ENCODE data around the gene AGAP2.
A peak's percentile ranks its signal among the peaks of the same experiment; 100 is the strongest.

AGAP2 gene

DNA sequence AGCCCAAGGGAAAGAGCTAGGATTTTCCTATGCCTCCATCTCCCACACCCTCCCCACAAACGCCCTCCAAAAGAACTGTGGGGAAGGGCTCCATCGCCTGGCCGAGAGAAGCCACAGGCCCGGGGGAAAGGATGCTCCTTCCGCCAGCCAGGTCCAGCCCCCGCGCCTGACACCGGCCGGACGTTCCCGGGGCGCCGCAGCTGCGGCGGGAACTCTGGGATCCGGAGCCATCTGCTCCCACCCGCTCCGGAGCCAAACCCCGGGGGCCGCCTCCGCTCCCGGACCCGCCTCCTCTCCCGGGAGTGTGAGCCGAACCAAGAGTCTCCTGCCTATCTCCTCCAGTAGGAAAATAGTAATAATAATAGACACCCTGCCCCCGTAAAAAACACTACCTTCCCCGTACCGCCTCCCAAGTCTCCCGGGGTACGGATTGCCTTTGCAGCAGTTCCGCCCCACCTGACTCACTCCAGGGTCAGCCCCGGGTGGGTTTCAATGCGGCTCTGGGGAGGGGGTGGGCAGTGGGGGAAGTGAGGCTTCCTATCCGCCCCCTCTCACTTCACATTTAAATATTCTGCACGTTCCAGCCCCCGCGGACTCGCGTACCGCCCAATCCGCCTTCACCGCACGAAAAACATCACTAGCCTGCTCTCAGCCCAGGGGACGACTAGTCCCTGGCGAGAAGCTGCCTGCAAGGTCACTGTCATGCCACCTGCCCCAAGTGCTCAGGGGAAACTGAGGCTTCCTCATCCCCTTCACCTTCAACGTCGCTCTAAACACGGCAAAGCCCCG, 2.4 kb downstream of the AGAP2 start (continued):
- TF ChIP-seq, protein P1, sequence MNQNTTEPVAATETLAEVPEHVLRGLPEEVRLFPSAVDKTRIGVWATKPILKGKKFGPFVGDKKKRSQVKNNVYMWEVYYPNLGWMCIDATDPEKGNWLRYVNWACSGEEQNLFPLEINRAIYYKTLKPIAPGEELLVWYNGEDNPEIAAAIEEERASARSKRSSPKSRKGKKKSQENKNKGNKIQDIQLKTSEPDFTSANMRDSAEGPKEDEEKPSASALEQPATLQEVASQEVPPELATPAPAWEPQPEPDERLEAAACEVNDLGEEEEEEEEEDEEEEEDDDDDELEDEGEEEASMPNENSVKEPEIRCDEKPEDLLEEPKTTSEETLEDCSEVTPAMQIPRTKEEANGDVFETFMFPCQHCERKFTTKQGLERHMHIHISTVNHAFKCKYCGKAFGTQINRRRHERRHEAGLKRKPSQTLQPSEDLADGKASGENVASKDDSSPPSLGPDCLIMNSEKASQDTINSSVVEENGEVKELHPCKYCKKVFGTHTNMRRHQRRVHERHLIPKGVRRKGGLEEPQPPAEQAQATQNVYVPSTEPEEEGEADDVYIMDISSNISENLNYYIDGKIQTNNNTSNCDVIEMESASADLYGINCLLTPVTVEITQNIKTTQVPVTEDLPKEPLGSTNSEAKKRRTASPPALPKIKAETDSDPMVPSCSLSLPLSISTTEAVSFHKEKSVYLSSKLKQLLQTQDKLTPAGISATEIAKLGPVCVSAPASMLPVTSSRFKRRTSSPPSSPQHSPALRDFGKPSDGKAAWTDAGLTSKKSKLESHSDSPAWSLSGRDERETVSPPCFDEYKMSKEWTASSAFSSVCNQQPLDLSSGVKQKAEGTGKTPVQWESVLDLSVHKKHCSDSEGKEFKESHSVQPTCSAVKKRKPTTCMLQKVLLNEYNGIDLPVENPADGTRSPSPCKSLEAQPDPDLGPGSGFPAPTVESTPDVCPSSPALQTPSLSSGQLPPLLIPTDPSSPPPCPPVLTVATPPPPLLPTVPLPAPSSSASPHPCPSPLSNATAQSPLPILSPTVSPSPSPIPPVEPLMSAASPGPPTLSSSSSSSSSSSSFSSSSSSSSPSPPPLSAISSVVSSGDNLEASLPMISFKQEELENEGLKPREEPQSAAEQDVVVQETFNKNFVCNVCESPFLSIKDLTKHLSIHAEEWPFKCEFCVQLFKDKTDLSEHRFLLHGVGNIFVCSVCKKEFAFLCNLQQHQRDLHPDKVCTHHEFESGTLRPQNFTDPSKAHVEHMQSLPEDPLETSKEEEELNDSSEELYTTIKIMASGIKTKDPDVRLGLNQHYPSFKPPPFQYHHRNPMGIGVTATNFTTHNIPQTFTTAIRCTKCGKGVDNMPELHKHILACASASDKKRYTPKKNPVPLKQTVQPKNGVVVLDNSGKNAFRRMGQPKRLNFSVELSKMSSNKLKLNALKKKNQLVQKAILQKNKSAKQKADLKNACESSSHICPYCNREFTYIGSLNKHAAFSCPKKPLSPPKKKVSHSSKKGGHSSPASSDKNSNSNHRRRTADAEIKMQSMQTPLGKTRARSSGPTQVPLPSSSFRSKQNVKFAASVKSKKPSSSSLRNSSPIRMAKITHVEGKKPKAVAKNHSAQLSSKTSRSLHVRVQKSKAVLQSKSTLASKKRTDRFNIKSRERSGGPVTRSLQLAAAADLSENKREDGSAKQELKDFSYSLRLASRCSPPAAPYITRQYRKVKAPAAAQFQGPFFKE (tag by site-specific recombination; IDR thresholded peaks at IDR 0.05; ENCODE audit: borderline replicate concordance), result no peak
- TF ChIP-seq ZNF501 (tag by site-specific recombination; IDR thresholded peaks at IDR 0.05) (no peak), KLF10 (tag by site-specific recombination; IDR thresholded peaks at IDR 0.05) (peak; percentile 43; the same call in 1 of the 2 replicates), HOXD13 (CRISPR knock-in tag; IDR thresholded peaks at IDR 0.05; ENCODE audit: borderline replicate concordance) (no peak), ZBTB20 (tag by site-specific recombination; IDR thresholded peaks at IDR 0.05) (peak; percentile 87), ZNF202 (tag by site-specific recombination; IDR thresholded peaks at IDR 0.05; ENCODE audit: borderline replicate concordance) (no peak), GFI1B (tag by site-specific recombination; IDR thresholded peaks at IDR 0.05) (no peak), ZNF211 (tag by site-specific recombination; IDR thresholded peaks at IDR 0.05; ENCODE audit: low read depth) (no peak), ZNF335 (tag by site-specific recombination; conservative IDR thresholded peaks at IDR 0.05) (peak; percentile 62), OSR2 (tag by site-specific recombination; IDR thresholded peaks at IDR 0.05) (no peak; the same call in 1 of the 2 replicates), ZNF37A (tag by site-specific recombination; IDR thresholded peaks at IDR 0.05) (no peak), ZNF155 (tag by site-specific recombination; IDR thresholded peaks at IDR 0.05) (no peak), SP2 (tag by site-specific recombination; IDR thresholded peaks at IDR 0.05) (peak; percentile 84), EGR2 (tag by site-specific recombination; IDR thresholded peaks at IDR 0.05; ENCODE audit: low read depth) (peak; percentile 69), ZNF114 (tag by site-specific recombination; IDR thresholded peaks at IDR 0.05) (no peak), SP3 (tag by site-specific recombination; IDR thresholded peaks at IDR 0.05) (peak; percentile 66)
- TF ChIP-seq, protein P2, sequence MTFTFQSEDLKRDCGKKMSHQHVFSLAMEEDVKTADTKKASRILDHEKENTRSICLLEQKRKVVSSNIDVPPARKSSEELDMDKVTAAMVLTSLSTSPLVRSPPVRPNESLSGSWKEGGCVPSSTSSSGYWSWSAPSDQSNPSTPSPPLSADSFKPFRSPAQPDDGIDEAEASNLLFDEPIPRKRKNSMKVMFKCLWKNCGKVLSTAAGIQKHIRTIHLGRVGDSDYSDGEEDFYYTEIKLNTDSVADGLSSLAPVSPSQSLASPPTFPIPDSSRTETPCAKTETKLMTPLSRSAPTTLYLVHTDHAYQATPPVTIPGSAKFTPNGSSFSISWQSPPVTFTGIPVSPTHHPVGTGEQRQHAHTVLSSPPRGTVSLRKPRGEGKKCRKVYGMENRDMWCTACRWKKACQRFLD (tag by site-specific recombination; IDR thresholded peaks at IDR 0.05), result no peak
- TF ChIP-seq, protein P3, sequence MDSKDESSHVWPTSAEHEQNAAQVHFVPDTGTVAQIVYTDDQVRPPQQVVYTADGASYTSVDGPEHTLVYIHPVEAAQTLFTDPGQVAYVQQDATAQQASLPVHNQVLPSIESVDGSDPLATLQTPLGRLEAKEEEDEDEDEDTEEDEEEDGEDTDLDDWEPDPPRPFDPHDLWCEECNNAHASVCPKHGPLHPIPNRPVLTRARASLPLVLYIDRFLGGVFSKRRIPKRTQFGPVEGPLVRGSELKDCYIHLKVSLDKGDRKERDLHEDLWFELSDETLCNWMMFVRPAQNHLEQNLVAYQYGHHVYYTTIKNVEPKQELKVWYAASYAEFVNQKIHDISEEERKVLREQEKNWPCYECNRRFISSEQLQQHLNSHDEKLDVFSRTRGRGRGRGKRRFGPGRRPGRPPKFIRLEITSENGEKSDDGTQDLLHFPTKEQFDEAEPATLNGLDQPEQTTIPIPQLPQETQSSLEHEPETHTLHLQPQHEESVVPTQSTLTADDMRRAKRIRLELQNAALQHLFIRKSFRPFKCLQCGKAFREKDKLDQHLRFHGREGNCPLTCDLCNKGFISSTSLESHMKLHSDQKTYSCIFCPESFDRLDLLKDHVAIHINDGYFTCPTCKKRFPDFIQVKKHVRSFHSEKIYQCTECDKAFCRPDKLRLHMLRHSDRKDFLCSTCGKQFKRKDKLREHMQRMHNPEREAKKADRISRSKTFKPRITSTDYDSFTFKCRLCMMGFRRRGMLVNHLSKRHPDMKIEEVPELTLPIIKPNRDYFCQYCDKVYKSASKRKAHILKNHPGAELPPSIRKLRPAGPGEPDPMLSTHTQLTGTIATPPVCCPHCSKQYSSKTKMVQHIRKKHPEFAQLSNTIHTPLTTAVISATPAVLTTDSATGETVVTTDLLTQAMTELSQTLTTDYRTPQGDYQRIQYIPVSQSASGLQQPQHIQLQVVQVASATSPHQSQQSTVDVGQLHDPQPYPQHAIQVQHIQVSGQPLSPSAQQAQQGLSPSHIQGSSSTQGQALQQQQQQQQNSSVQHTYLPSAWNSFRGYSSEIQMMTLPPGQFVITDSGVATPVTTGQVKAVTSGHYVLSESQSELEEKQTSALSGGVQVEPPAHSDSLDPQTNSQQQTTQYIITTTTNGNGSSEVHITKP (tag by site-specific recombination; IDR thresholded peaks at IDR 0.05), result peak; percentile 74
- TF ChIP-seq, protein P4, sequence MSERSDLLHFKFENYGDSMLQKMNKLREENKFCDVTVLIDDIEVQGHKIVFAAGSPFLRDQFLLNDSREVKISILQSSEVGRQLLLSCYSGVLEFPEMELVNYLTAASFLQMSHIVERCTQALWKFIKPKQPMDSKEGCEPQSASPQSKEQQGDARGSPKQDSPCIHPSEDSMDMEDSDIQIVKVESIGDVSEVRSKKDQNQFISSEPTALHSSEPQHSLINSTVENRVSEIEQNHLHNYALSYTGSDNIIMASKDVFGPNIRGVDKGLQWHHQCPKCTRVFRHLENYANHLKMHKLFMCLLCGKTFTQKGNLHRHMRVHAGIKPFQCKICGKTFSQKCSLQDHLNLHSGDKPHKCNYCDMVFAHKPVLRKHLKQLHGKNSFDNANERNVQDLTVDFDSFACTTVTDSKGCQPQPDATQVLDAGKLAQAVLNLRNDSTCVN (tag by site-specific recombination; optimal IDR thresholded peaks at IDR 0.05), result peak; percentile 62
- TF ChIP-seq, protein P5, sequence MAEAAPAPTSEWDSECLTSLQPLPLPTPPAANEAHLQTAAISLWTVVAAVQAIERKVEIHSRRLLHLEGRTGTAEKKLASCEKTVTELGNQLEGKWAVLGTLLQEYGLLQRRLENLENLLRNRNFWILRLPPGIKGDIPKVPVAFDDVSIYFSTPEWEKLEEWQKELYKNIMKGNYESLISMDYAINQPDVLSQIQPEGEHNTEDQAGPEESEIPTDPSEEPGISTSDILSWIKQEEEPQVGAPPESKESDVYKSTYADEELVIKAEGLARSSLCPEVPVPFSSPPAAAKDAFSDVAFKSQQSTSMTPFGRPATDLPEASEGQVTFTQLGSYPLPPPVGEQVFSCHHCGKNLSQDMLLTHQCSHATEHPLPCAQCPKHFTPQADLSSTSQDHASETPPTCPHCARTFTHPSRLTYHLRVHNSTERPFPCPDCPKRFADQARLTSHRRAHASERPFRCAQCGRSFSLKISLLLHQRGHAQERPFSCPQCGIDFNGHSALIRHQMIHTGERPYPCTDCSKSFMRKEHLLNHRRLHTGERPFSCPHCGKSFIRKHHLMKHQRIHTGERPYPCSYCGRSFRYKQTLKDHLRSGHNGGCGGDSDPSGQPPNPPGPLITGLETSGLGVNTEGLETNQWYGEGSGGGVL (tag by site-specific recombination; IDR thresholded peaks at IDR 0.05), result peak; percentile 92
- TF ChIP-seq, protein P6, sequence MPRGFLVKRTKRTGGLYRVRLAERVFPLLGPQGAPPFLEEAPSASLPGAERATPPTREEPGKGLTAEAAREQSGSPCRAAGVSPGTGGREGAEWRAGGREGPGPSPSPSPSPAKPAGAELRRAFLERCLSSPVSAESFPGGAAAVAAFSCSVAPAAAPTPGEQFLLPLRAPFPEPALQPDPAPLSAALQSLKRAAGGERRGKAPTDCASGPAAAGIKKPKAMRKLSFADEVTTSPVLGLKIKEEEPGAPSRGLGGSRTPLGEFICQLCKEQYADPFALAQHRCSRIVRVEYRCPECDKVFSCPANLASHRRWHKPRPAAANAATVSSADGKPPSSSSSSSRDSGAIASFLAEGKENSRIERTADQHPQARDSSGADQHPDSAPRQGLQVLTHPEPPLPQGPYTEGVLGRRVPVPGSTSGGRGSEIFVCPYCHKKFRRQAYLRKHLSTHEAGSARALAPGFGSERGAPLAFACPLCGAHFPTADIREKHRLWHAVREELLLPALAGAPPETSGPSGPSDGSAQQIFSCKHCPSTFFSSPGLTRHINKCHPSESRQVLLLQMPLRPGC (tag by site-specific recombination; IDR thresholded peaks at IDR 0.05), result no peak
- TF ChIP-seq, protein P7, sequence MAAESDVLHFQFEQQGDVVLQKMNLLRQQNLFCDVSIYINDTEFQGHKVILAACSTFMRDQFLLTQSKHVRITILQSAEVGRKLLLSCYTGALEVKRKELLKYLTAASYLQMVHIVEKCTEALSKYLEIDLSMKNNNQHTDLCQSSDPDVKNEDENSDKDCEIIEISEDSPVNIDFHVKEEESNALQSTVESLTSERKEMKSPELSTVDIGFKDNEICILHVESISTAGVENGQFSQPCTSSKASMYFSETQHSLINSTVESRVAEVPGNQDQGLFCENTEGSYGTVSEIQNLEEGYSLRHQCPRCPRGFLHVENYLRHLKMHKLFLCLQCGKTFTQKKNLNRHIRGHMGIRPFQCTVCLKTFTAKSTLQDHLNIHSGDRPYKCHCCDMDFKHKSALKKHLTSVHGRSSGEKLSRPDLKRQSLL (tag by site-specific recombination; IDR thresholded peaks at IDR 0.05), result peak; percentile 99
